Measurements from ENCODE around the gene GLRA3.

The GLRA3 gene

DNA sequence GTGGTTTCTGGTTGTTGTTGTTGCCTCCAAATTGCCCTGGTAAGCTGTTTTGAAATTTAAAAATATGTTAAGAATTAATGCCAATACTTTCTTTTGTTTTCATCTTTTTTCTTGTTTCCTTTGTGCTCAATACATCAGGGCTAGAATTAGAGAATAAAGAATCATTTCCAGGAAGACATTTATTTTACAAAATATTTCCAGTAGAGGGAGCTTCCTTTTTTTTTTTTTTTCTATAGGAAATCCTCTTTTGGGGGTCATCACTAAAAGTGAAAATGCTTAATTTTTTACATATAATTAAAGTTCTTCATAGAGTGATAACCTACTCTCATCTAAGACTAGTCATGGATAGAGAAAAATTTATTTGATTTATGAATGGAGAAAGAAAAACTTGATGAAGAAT is 2.4 kb downstream of the GLRA3 start:
- TF ChIP-seq ZFP3 (CRISPR knock-in tag; IDR thresholded peaks at IDR 0.05): no peak
- no peak for TF ChIP-seq OSR1 (CRISPR knock-in tag; IDR thresholded peaks at IDR 0.05)
- TF ChIP-seq ARNTL (CRISPR knock-in tag; IDR thresholded peaks at IDR 0.05; ENCODE audit: borderline replicate concordance, low read depth): no peak
- TF ChIP-seq ZNF70 (CRISPR knock-in tag; IDR thresholded peaks at IDR 0.05): no peak
- no peak for TF ChIP-seq CSDC2 (CRISPR knock-in tag; IDR thresholded peaks at IDR 0.05)
- TF ChIP-seq ZNF565 (CRISPR knock-in tag; conservative IDR thresholded peaks at IDR 0.05; ENCODE audit: low read depth): no peak
- TF ChIP-seq ZFP30 (CRISPR knock-in tag; IDR thresholded peaks at IDR 0.05): no peak
- no peak for TF ChIP-seq ZNF8 (CRISPR knock-in tag; IDR thresholded peaks at IDR 0.05)
- no peak for TF ChIP-seq ZC3H10 (CRISPR knock-in tag; IDR thresholded peaks at IDR 0.05)
- TF ChIP-seq, protein P1, sequence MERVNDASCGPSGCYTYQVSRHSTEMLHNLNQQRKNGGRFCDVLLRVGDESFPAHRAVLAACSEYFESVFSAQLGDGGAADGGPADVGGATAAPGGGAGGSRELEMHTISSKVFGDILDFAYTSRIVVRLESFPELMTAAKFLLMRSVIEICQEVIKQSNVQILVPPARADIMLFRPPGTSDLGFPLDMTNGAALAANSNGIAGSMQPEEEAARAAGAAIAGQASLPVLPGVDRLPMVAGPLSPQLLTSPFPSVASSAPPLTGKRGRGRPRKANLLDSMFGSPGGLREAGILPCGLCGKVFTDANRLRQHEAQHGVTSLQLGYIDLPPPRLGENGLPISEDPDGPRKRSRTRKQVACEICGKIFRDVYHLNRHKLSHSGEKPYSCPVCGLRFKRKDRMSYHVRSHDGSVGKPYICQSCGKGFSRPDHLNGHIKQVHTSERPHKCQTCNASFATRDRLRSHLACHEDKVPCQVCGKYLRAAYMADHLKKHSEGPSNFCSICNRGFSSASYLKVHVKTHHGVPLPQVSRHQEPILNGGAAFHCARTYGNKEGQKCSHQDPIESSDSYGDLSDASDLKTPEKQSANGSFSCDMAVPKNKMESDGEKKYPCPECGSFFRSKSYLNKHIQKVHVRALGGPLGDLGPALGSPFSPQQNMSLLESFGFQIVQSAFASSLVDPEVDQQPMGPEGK (CRISPR knock-in tag; IDR thresholded peaks at IDR 0.05; ENCODE audit: borderline replicate concordance): no peak
- TF ChIP-seq, protein P2, sequence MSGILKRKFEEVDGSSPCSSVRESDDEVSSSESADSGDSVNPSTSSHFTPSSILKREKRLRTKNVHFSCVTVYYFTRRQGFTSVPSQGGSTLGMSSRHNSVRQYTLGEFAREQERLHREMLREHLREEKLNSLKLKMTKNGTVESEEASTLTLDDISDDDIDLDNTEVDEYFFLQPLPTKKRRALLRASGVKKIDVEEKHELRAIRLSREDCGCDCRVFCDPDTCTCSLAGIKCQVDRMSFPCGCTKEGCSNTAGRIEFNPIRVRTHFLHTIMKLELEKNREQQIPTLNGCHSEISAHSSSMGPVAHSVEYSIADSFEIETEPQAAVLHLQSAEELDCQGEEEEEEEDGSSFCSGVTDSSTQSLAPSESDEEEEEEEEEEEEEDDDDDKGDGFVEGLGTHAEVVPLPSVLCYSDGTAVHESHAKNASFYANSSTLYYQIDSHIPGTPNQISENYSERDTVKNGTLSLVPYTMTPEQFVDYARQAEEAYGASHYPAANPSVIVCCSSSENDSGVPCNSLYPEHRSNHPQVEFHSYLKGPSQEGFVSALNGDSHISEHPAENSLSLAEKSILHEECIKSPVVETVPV (CRISPR knock-in tag; IDR thresholded peaks at IDR 0.05): no peak
- no peak for TF ChIP-seq PPARA (CRISPR knock-in tag; IDR thresholded peaks at IDR 0.05; ENCODE audit: borderline replicate concordance)
- TF ChIP-seq CREB5 (CRISPR knock-in tag; IDR thresholded peaks at IDR 0.05; ENCODE audit: low read depth): no peak
- TF ChIP-seq, protein P3, sequence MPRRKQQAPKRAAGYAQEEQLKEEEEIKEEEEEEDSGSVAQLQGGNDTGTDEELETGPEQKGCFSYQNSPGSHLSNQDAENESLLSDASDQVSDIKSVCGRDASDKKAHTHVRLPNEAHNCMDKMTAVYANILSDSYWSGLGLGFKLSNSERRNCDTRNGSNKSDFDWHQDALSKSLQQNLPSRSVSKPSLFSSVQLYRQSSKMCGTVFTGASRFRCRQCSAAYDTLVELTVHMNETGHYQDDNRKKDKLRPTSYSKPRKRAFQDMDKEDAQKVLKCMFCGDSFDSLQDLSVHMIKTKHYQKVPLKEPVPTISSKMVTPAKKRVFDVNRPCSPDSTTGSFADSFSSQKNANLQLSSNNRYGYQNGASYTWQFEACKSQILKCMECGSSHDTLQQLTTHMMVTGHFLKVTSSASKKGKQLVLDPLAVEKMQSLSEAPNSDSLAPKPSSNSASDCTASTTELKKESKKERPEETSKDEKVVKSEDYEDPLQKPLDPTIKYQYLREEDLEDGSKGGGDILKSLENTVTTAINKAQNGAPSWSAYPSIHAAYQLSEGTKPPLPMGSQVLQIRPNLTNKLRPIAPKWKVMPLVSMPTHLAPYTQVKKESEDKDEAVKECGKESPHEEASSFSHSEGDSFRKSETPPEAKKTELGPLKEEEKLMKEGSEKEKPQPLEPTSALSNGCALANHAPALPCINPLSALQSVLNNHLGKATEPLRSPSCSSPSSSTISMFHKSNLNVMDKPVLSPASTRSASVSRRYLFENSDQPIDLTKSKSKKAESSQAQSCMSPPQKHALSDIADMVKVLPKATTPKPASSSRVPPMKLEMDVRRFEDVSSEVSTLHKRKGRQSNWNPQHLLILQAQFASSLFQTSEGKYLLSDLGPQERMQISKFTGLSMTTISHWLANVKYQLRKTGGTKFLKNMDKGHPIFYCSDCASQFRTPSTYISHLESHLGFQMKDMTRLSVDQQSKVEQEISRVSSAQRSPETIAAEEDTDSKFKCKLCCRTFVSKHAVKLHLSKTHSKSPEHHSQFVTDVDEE (CRISPR knock-in tag; IDR thresholded peaks at IDR 0.05): no peak
- TF ChIP-seq TCF4 (CRISPR knock-in tag; IDR thresholded peaks at IDR 0.05; ENCODE audit: borderline replicate concordance): no peak
- TF ChIP-seq TOX (CRISPR knock-in tag; IDR thresholded peaks at IDR 0.05; ENCODE audit: borderline replicate concordance): no peak
- no peak for ATAC-seq

DNA sequence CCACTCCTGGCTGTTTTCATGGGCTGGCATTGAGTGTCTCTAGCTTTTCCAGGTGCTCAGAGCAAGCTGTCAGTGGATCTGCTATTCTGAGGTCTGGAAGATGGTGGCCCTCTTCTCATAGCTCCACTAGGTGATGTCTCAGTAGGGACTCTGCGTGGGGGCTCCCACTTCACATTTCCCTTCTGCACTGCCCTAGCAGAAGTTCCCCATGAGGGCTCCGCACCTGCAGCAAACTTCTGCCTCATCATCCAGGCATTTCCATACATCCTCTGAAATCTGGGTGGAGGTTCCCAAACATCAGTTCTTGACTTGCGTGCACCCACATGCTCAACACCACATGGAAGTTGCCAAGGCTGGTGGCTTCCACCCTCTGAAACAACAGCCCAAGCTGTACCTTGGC is 13.8 kb downstream of the GLRA3 start:
- ATAC-seq: no peak
- TF ChIP-seq ZNF565 (CRISPR knock-in tag; conservative IDR thresholded peaks at IDR 0.05; ENCODE audit: low read depth) (no peak), ZNF70 (CRISPR knock-in tag; IDR thresholded peaks at IDR 0.05) (no peak), ZFP3 (CRISPR knock-in tag; IDR thresholded peaks at IDR 0.05) (no peak)
- TF ChIP-seq, protein P1 (CRISPR knock-in tag; IDR thresholded peaks at IDR 0.05; ENCODE audit: borderline replicate concordance): no peak

DNA sequence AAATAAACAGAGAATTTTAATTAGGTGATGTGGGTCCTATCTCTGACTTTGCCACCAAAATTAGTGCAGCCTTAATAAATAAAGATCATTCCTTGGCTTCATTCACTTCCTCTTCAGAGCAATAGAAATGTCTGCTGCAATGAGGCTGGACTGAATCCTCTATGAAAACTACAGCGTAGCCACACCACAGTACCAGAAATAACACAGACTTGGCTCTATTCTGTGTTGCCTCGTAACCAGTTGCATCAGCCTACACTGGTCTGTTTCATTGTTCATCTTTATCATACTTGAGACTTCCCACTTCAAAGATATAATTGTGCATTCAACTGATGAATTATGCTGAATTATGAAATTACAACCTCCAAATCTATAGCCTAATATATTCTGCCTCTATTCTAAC is 15.8 kb downstream of the GLRA3 start:
- no peak for ATAC-seq

DNA sequence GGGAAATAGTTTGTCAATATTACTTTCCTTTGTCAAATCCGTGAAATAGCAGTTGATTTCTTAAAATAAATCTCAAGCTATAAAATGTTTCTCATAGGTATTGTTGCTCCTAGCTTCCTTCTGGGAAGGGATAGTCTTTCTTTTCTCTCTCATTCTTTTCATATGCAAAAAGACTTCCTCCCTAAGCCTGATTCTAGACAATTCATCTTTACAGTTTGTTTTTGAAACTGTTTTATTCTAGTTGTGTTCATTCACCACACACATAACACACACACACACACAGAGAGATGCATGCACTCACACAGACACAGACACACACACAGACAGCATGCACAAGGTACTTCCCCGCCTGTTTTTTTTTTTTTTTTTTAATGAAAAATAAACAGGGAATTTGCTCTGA is 18.2 kb downstream of the GLRA3 start:
- no peak for ATAC-seq
- TF ChIP-seq ZNF565 (CRISPR knock-in tag; conservative IDR thresholded peaks at IDR 0.05; ENCODE audit: low read depth) (no peak), TCF4 (CRISPR knock-in tag; IDR thresholded peaks at IDR 0.05; ENCODE audit: borderline replicate concordance) (no peak), CSDC2 (CRISPR knock-in tag; IDR thresholded peaks at IDR 0.05) (no peak), GLIS3 (CRISPR knock-in tag; IDR thresholded peaks at IDR 0.05) (no peak), PPARA (CRISPR knock-in tag; IDR thresholded peaks at IDR 0.05; ENCODE audit: borderline replicate concordance) (no peak), ZNF8 (CRISPR knock-in tag; IDR thresholded peaks at IDR 0.05) (no peak), BACH2 (CRISPR knock-in tag; IDR thresholded peaks at IDR 0.05; ENCODE audit: borderline replicate concordance) (no peak)
- TF ChIP-seq, protein P2 (CRISPR knock-in tag; IDR thresholded peaks at IDR 0.05): no peak
- TF ChIP-seq, protein P1 (CRISPR knock-in tag; IDR thresholded peaks at IDR 0.05; ENCODE audit: borderline replicate concordance): no peak
- TF ChIP-seq, protein P3 (CRISPR knock-in tag; IDR thresholded peaks at IDR 0.05): no peak

More for the DNA sequence above, 15.8 kb downstream of the GLRA3 start:
- TF ChIP-seq TCF4 (CRISPR knock-in tag; IDR thresholded peaks at IDR 0.05; ENCODE audit: borderline replicate concordance) (no peak), ISL1 (CRISPR knock-in tag; IDR thresholded peaks at IDR 0.05) (no peak), OSR1 (CRISPR knock-in tag; IDR thresholded peaks at IDR 0.05) (no peak)

All from SK-N-SH treated with all-trans-retinoic acid at 6 μM for 48 hours (cell line).